Small intestine (tissue), 7 donors: ENCODE results near the gene GOPC. TPM values are rescaled to one million over a fixed set of nuclear protein-coding genes. Genes with fewer than 3 reads are reported as not detected.

Source experiments
- DNase-seq, 2 donors: peaks; one replicate each; pipeline versions ENCODE4 v3.0.0 to v3.0.0-alpha.2; 2013
- FAIRE-seq: peaks from 2 replicates; lab custom pipeline; 2012; peaks lifted over from hg19 to GRCh38; lab: Jason Lieb, UNC
- H3K27ac ChIP-seq, 3 donors: one replicate each; pipeline ENCODE4 v1.5.1; 2013; ENCODE audit warnings: low read length in 2 of 3, mild to moderate bottlenecking in 2 of 3, control low read depth in 1 of 3, inconsistent platforms in 1 of 3, low read depth in 1 of 3, moderate library complexity in 1 of 3
- H3K27me3 ChIP-seq, 3 donors: one replicate each; pipeline ENCODE4 v1.6.1; 2013; ENCODE audit warnings: low read length in 3 of 3, inconsistent platforms in 1 of 3; ENCODE audit not compliant: control insufficient read depth in 3 of 3, insufficient read depth in 3 of 3
- H3K36me3 ChIP-seq, 3 donors: one replicate each; pipeline ENCODE4 v1.6.1; 2013; ENCODE audit warnings: low read length in 3 of 3, inconsistent platforms in 1 of 3, low read depth in 1 of 3, mild to moderate bottlenecking in 1 of 3, moderate library complexity in 1 of 3; ENCODE audit not compliant: control insufficient read depth in 3 of 3, insufficient read depth in 2 of 3
- H3K4me1 ChIP-seq, 3 donors: one replicate each; pipeline ENCODE4 v1.6.1; 2013; ENCODE audit warnings: low read length in 2 of 3, inconsistent platforms in 1 of 3, low read depth in 1 of 3, mild to moderate bottlenecking in 1 of 3, moderate library complexity in 1 of 3; ENCODE audit not compliant: control insufficient read depth in 3 of 3, insufficient read depth in 2 of 3
- H3K4me3 ChIP-seq, 3 donors: one replicate each; pipeline ENCODE4 v1.5.1; 2013; ENCODE audit warnings: low read length in 3 of 3, control low read depth in 1 of 3, inconsistent platforms in 1 of 3, low read depth in 1 of 3, mild to moderate bottlenecking in 1 of 3, moderate library complexity in 1 of 3
- H3K9me3 ChIP-seq, 2 donors: one replicate each; pipeline ENCODE4 v1.6.1; 2013; ENCODE audit warnings: low read depth in 1 of 2, low read length in 1 of 2; ENCODE audit not compliant: control insufficient read depth in 2 of 2, insufficient read depth in 1 of 2
- WGBS, 3 donors: extraction: QIAGEN DNeasy Blood & Tissue Kit; methylation state at CpG; one replicate each; pipeline ENCODE4 v1.1.7; 2013; 5-methylcytosine and 5-hydroxymethylcytosine counted together
- polyA plus RNA-seq, 4 donors: library from polyadenylated mRNA; stranded (reverse) in 3 of 4; unstranded in 1 of 4; fragments of 200-250 nt in 3 of 4; fragments of 120-200 nt in 1 of 4; gene quantifications; one replicate each; pipeline versions ENCODE4 v1.2.1 to v1.2.3, GENCODE V29; 2013
- donor health status: healthy with polysubstance abuse.
- donor health status: control.
- donor health status: control.
- donor health status: Bipolar disorder and iron deficiency.
- donor health status: healthy.

GOPC gene
- polyA plus RNA-seq, 4 donors = 7.6 to 44.1 (median 11.8) TPM

DNA sequence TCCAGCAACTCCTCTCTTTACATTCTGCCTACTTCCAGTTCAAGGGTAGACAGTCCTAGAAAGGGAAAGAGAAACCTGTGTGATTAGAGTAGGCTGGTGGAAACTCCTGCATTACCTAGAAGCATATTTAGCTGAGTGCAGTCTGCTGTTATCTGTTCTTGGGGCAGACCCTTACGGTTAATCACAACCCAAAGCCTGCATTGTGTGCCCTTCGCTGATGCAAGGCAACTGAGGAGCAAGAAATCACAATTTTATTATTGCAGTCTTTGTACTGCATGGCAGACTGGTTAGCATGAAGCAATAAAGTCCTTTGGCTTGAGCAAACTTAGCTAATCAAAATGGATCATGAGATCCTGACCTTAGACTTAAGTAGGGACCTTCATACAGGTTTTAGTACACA lies 1.5 kb upstream of the GOPC start:
- Histone ChIP-seq H3K9me3 (no peaks in the 10 kb centered on the region), H3K4me3 (no peak overlapping the region), H3K27me3 (no peaks in the 10 kb centered on the region), H3K4me1 (peaks cover 2 to 8% (median 3%) of the 10 kb centered on the region in 3 donors), H3K36me3 (no peaks in the 10 kb centered on the region), H3K27ac (peak overlapping the region in 1 of 3 donors; percentile 85)
- WGBS, 3 donors = 56 to 61% (median 57%) methylated on average over 2 of the region's 2 CpGs
- no peak for FAIRE-seq
- DNase-seq = peak in 1 of 2 donors; percentile 44

DNA sequence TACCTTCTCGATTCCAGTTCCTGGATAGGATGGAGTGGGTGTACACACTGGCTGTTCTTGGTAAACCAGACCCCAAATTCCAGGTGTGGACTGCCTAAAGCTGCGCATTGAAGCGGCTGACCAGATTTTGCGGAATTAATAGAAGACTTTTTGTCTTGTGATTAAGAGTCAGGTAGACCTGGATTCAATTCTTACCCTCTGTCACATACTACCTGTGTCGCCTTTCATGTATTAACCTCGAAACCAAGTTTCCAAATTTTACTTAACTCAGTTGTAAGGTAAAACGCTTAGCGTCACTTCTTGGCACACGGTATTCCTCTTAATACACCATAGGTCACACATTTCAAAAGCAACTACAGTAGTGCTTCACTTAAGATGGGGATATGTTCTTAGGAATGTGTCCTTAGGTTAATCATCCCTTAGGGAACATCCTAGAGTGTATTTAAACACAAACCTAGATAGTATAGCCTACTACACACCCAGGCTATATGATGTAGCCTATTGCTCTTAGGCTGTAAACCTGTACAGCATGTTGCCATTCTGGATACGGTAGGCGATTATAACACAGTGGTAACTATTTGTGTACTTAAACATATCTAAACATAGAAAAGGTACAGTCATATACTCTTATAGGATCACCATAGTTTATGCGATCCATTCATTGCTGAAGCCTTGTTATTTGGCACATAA lies 733 bp upstream of the GOPC start:
- H3K4me1 ChIP-seq = peaks cover 2 to 8% (median 3%) of the 10 kb centered on the region in 3 donors
- no peaks in the 10 kb centered on the region for H3K27me3 ChIP-seq
- FAIRE-seq (no peak), DNase-seq (peak in 1 of 2 donors; percentile 5)
- H3K4me3 ChIP-seq = peak overlapping the region in 2 of 3 donors; percentile 72 to 74
- H3K36me3 ChIP-seq = peaks cover 0 to 6% (median 0%) of the 10 kb centered on the region in 3 donors
- no peaks in the 10 kb centered on the region for H3K9me3 ChIP-seq
- 51 to 58% (median 52%) methylated on average over 12 of the region's 12 CpGs for WGBS, 3 donors
- H3K27ac ChIP-seq = peak overlapping the region; percentile 85 to 97 (median 88)

DNA sequence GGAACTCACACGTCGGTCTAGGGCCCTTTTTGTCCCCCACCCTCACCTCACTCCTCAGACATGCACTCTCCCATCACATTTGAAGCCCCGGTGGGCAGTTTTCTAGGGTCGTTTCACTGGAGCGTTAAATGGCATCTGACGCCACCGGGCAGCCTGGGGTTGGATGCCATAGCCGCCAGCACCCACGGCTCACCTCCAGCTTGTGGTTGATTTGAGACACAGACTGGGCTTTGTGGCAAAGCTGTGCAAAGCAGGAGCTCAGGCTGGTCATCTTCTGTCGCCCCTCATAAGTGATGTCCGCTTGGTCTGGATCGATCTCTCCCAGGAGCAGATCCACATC lies 530 bp downstream of the GOPC start:
- Histone ChIP-seq H3K4me1 (peaks cover 2 to 8% (median 3%) of the 10 kb centered on the region in 3 donors), H3K27me3 (no peaks in the 10 kb centered on the region), H3K27ac (peak overlapping the region; percentile 61 to 97 (median 85)), H3K9me3 (peaks cover 0 to 2% of the 10 kb centered on the region in 2 donors), H3K36me3 (peaks cover 0 to 8% (median 2%) of the 10 kb centered on the region in 3 donors), H3K4me3 (peak overlapping the region; percentile 72 to 79 (median 74))
- FAIRE-seq = no peak
- 0 to 1% (median 0%) methylated on average over 12 of the region's 12 CpGs for WGBS, 3 donors
- peak in 1 of 2 donors; percentile 26 for DNase-seq

DNA sequence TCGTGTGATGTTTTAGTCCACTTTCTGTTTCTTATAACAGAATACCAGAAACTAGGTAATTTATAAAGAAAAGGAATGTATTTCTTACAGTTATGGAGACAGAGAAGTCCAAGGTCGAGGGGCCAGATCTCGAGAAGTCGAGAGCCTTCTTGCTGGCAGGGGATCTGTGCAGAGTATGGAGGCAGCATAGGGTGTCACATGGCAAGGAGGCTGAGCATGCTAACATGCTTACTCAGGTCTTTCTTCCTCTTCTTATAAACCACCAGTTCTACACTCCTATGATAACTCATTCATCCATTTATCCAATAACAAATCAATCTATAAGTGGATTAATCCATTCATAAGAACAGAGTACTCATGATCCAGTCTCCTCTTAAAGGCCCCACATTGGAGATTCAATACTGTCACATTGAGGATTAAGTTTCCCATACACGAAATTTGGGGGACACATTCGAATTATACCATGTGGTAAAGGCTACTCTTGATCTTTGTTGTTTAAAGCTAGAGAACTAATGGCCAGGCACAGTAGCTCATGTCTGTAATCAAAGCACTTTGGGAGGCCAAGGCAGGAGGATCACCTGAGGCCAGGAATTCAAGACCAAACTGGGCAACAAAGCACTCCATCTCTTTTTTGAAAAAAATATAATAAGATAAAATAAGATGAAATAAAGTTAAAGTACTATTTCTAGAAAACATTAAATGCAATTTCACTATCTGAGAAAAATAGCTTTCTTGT lies 2.1 kb downstream of the GOPC start:
- peaks cover 0 to 2% of the 10 kb centered on the region in 2 donors for H3K9me3 ChIP-seq
- H3K27me3 ChIP-seq = no peaks in the 10 kb centered on the region
- H3K27ac ChIP-seq = no peak overlapping the region
- H3K36me3 ChIP-seq = peaks cover 0 to 8% (median 2%) of the 10 kb centered on the region in 3 donors
- peaks cover 2 to 8% (median 3%) of the 10 kb centered on the region in 3 donors for H3K4me1 ChIP-seq
- WGBS, 3 donors = 53 to 58% (median 56%) methylated on average over 6 of the region's 6 CpGs
- DNase-seq (peak in 1 of 2 donors; percentile 17), FAIRE-seq (no peak)
- H3K4me3 ChIP-seq = no peak overlapping the region

DNA sequence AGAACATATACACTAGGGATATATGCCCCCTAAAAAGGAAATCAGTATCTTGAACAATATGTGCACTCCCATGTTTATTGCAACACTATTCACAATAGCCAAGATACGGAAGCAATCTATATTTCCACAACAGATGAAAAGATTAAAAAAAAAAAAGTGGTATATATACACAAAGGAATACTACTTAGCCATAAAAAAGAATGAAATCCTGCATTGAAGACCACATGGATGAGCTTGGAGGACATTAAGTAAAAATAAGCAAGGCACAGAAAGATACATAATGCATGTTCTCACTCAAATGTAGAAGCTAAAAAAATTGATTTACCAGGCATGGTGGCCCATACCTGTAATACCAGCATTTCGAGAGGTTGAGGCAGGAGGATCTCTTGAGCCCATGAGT lies 4.6 kb downstream of the GOPC start:
- no peak overlapping the region for H3K27ac ChIP-seq
- peaks cover 2 to 11% (median 3%) of the 10 kb centered on the region in 3 donors for H3K4me1 ChIP-seq
- no peak for DNase-seq
- peaks cover 0 to 2% of the 10 kb centered on the region in 2 donors for H3K9me3 ChIP-seq
- FAIRE-seq = no peak
- peaks cover 0 to 8% (median 2%) of the 10 kb centered on the region in 3 donors for H3K36me3 ChIP-seq
- WGBS, 3 donors = 94 to 100% (median 96%) methylated on average over 2 of the region's 2 CpGs
- H3K4me3 ChIP-seq = no peak overlapping the region
- no peaks in the 10 kb centered on the region for H3K27me3 ChIP-seq

DNA sequence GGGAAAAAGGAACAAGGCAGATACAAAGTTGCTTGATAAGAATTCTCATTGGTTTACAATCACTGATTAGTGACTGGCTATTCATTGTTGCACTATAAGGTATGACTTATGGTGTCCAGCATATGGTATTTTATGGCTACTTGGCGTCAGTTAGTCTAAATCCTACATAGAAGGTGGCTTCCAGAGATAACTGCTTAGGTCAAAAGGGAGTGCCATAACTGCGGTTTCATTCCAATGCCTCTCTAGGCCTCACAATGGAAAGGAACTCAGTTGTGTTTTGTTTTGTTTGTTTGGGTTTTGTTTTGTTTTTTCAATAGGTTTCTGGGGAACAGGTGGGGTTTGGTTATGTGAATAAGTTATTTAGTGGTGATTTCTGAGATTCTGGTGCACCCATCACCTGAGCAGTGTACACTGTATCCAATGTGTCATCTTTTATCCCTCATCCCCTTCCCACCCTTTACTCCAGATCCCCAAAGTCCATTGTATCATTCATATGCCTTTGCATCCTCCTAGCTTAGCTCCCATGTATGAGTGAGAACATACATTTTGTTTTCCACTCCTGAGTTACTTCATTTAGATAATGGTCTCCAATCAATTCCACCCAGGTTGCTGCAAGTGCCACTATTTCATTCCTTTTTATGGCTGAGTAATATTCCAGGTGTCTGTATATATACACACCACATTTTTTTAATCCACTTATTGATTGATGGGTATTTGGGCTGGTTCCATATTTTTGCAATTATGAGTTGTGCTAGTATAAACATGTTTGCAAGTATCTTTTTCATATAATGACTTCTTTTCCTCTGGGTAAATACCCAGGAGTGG lies 7.0 kb downstream of the GOPC start:
- Histone ChIP-seq H3K4me3 (no peak overlapping the region), H3K36me3 (peaks cover 0 to 9% (median 2%) of the 10 kb centered on the region in 3 donors), H3K27ac (no peak overlapping the region), H3K27me3 (no peaks in the 10 kb centered on the region), H3K9me3 (peaks cover 0 to 2% of the 10 kb centered on the region in 2 donors), H3K4me1 (peaks cover 3 to 10% (median 7%) of the 10 kb centered on the region in 3 donors)
- DNase-seq (peak; percentile 23 to 63), FAIRE-seq (no peak)
- 23 to 74% (median 31%) methylated on average over 2 of the region's 2 CpGs for WGBS, 3 donors

DNA sequence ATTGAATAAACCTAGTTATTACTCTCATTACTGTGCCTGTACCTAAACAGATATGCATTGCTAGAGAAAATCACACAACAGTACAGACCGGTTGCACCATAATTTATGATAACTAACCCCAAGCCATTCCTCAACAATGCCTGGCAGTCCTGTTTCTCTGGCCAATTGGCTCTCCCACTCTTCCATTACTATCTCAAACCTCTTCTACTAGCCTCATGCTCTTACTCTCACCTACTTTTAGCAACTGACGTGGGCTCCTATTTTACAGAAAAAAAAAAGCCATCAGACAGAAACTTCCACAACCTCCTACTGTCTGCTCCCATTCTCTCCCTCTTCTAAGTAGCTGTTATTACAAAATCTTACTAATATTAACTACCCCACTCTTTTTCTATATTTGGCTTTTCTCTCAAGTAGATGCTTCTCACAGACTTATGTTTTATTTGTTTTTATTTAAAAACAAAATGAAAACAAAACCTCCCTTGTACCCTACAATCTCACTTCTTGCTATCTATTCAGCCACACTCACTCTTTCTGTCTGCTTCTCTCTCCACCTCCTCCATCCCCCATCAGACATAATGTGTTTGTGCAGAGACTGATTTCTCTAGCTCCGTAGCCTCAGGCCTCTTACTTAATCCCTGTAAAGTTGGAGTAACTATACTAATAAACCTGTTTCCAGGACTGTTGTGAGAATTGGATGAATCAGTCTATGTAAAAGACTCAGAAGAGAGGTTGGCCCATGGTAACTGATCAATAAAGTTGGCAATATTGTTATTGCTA lies 9.1 kb downstream of the GOPC start:
- WGBS, 3 donors = 67 to 80% (median 78%) methylated on average over 3 of the region's 3 CpGs
- H3K4me1 ChIP-seq = peaks cover 3 to 7% (median 3%) of the 10 kb centered on the region in 3 donors
- FAIRE-seq (no peak), DNase-seq (no peak)
- no peak overlapping the region for H3K4me3 ChIP-seq
- no peaks in the 10 kb centered on the region for H3K27me3 ChIP-seq
- no peak overlapping the region for H3K27ac ChIP-seq
- H3K36me3 ChIP-seq = peaks cover 0 to 17% (median 2%) of the 10 kb centered on the region in 3 donors
- peaks cover 0 to 2% of the 10 kb centered on the region in 2 donors for H3K9me3 ChIP-seq
